Activated CD8-positive, alpha-beta memory T cell treated with anti-CD3 and anti-CD28 coated beads, Interleukin-2, amount 50 U/mL, for 1 hour (primary cell): ENCODE results near the gene TMEM258.

Source experiments
- DNase-seq: peaks from one replicate; pipeline ENCODE4 v3.0.0-alpha.2; 2020; ENCODE audit errors: extremely low read depth

TMEM258 gene

DNA sequence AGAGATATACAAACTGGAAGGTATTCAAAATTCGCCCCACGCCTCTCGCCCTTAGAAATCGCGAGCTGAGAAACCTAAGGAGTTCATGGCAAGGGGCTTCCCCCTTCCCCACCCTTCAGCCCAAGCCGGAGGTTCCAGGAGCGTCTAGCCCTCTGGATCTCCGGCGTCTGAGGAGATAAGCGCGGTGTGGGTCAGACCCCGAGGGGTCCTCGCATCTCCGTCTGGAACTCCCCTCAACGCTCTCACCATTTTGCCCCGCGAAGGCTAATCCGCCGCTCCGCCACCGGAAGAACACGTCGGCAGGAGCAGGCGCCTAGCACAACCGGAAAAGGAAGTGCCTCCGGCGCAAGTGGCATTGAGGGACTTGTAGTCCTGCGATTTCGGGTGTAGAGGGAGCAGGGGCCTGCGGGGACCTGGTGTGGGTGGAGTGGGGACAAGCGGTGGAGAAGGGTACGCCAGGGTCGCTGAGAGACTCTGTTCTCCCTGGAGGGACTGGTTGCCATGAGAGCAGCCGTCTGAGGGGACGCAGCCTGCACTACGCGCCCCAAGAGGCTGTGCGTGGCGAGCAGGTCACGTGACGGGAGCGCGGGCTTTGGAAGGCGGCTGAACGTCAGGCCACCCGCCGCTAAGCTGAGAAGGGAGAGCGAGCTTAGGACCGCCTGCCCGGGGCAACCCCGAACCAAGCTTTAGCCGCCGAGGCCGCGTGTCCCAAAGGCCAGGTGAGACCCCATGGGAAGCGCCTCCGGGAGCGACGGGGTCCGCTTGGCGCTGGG lies at the start of gene TMEM258, which contains the start of gene FEN1:
Gene TMEM258, minus strand, starts transcription at position 290 of the 773 bp plus-strand sequence. Its CDS starts 41 bp downstream, at position 249.
Gene FEN1, plus strand, starts transcription at position 602 of the 773 bp plus-strand sequence. CDS start 2,451 bp downstream, outside the sequence.
- peak; percentile 59 for DNase-seq

DNA sequence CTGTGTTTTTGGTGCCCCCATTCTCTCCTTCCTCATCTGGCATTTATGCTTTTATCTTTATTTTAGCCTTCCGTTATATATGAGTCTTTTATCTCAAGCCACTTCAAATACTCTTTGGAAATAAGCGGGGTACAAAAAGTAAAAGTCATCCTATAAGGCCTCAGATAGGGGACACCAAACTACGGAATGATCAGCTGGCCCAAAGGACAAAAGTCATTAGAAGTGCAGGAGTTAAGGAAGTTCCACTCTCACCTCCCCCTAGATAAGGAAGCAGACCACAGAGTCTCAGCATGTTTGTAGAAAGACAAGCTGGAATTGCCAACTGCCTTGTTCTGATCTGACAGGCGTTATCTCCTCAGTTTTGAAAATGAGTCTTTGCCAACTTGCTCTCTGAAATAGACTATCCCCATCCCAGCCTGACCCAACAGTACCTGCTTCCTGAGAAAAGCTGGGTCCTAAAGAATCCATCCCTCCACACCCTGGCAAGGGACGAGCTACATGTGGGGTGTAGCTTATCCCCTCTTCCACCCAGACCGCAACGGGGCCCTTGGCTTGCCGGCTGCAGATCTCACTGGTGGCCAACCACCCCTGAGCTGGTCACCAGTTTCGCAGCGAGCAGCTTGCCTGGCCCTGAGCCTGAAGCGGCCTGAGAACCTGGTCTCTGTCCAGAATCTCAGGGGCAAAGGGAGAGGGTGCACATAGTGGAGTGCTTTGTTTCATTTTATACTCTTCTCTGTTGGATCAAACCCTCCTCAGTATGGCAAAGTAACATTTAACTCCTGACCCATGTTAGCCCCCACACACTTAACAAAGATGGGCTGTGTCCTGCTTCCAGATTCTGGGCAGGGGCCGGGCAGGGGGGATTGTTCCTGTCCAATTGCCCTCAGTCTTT lies 49.5 kb upstream of the TMEM258 start:
- no peak for DNase-seq

DNA sequence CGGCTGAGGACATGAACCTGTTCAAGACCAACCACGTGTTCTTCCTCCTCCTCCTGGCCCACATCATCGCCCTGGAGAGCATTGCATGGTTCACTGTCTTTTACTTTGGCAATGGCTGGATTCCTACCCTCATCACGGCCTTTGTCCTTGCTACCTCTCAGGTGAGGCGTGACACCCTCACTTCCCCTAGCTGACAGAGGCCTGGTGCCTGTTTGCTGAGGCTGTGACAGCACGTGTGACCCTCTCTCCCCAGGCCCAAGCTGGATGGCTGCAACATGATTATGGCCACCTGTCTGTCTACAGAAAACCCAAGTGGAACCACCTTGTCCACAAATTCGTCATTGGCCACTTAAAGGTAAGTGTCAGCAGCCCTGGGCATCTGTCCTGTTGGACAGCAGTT lies 48.0 kb upstream of the TMEM258 start:
- DNase-seq: no peak

DNA sequence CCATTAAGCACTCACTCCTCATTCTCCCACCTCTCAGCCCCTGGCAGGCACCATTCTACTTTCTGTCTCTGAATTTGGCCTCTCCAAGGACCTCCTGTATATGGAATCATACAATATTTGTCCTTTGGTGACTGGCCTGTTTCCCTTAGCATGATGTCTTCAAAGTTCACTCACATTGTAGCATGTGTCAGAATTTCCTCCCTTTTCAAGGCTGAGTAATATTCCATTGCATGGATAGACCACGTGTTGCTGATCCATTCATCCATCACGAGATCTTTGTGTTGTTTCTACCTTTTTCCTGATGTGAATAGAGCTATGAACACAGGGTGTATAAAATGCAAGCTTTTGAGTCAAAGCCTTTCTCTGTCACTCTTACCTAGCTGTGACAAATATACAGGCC lies 47.3 kb upstream of the TMEM258 start:
- no peak for DNase-seq

DNA sequence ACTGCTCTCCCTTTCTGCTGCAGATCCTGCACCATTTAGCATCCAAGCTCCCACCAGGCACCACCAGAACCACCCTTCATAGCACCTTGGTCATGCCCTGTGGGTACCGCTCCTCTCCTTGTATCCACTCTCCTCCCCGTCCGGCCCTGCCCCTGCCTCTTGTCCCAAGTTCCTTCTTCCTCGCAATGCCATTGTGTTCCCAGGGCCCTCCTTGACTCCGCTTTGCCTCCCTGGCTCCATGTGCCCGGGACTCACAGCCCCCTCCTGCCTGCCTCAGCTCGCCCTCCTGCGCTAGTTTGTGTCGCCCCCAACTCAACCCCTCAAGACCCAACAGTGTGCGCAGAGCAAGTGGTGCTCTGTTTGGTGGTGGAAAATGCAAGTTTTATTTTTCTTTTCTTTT lies 46.5 kb upstream of the TMEM258 start:
- no peak for DNase-seq

DNA sequence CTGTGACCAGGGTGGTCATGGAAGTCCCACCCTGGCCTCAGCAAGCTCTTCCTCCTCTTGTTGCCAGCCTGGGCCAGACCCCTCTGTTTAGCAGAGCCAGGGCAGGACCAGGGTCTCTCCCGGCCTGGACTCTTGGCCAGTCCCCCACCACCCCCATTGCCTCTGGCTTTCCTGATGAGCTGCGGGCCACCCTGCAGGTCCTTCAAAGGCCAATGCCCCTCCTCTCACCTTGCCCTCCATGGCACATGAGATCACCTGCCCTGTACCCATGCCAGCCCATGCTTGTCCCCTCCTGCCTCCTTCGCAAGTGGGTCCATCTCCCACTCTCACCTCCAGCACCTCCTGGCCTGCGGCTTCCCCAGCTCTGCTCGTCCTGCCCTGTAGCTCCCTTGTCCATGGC lies 46.1 kb upstream of the TMEM258 start:
- DNase-seq: no peak

DNA sequence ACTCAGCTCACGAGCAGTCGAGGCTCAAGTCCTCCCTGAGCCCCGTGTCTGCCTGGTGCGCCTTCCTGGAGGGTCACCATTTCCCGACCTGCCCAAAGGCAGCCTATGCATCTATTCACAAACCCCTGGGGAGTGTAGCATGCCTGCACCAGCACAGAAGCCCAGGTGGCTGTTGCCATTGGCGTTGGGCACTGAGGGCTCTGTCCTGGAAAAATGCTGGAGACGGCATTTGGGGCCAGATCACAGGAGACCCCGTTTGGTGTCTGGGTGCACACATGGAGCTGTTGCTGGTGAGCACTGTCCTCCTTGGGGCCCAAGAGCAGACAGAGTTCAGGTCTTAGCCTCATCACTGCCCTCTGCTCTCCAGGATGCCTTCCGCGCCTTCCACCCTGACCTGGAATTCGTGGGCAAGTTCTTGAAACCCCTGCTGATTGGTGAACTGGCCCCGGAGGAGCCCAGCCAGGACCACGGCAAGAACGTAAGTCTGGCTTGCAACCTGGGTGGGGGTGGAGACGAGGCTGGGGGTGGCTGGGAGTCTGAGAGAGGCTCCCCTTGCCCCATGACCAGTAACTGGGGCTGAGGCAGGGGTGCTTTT lies 45.1 kb upstream of the TMEM258 start:
- DNase-seq: no peak

DNA sequence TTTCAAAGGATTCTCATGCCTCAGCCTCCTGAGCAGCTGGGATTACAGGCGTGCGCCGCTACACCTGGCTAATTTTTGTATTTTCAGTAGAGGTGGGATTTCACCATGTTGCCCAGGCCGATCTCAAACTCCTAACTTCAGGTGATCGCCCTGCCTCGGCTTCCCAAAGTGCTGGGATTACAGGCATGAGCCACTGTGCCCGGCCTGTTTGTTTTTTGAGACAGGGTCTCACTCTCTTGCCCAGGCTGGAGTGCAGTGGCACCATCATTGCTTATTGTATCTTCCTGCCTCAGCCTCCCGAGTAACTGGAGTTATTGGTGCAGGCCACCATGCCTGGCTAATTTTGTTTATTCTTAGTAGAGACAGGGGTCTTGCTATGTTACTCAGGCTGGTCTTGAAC lies 43.8 kb upstream of the TMEM258 start:
- no peak for DNase-seq

DNA sequence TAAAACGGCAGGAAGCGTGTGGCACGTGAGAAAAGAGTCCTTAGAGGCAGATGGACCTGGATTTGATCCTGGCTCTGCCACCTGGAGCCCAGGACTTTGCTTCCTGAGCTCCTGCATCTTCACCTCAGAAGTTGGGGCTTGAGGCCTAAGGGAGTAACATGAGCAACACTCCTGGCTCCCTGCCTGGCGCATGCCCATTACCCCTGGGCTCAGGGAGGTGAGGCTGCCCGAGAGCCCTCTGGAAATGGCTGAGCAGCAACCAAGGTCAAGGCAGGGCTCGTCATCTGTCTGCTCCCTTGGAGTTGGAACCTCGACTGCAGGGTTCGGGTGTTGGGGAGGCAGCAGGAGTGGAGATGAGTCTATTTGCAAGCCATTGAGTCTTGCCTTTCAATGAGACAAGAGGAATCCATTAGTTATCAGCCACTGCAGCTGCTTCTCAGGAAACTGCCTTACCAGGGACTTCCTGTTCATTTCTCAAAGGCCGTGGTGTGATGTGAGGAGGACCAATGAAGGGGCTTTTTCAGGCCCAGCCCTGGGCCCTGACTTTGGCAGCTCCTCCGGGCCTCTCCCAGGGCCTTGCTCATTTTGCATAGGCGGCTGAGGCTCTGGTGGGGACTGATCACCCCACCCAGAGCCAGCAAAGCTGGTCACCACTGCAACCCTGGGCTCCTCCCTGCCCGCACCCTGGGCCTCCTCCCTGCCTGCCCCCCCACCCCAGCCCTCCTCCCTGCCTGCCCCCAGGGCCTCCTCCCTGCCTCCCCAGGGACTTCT lies 42.1 kb upstream of the TMEM258 start:
- no peak for DNase-seq

DNA sequence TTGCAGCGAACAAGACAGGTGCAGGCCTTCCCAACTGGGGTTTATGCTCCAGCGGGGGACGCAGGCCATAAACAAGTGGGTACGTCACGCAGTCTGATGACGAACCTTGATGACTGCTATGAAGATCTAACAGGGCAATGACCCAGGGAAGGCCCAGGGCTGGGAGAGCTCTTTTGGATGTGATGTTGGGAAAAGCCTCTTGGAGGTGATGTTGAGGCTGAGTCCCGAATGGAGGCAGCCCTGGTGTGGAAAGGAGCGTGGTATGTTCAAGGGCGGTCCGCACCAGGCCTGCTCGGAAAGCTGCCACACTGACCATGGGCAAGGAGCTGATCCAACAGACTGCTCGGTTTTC lies 41.5 kb upstream of the TMEM258 start:
- DNase-seq: no peak

DNA sequence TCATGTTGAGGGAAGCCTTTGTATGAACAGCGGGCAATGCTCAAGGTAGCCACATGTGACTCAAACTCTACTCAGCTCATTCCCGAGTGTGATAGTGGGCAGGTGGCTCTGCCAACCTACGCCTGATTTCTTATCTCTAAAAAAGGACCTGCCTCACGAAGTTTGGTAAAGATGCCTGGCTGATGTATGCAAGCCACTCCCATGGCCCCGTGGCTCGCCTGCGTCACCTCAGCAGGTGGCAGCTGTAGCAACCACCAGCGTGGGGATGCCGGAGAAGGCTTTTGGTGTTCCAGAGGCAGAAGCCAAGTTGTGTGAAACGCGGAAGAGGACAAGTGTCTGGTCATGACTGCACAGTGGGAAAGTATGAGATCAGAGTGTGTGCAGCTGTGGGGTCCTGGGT lies 41.1 kb upstream of the TMEM258 start:
- DNase-seq: no peak

DNA sequence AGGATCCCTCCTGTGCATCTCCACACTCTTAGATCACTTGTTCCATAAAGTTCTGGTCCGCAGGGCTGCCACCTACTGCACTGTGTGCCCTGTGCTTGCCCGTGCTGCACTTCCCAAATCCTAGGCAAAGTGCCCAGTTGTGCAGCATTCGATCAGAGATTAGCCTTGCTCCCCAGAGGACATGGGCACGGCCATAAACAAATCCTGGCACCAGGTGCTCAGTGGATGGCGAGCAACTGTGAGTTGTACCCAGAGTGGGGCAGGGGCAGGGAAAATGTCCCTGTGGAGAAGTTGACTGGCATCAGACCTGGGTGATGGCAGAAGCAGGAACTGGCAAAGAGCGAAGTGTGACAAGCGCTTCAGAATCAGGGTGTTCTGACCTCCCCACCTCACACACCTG lies 40.4 kb upstream of the TMEM258 start:
- DNase-seq: no peak

DNA sequence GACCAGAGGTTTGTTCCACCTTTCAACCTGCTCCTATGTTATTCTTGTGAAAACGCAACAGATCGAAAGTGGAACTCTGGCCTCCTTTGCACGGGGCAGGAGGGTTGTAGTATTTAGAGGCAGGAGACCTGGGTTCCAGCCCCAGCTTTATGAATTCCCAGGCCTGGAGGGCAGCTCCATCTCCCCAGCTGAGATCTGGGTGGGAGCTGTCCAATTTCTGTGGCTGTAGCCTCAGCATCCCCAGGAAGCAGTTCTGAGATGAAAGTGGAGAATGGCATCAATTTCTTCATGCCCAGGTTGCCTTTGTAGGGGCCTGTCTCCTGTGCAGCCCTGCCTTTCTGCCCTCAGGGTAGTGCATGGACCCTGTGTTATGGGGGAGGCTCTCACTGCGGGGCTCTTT lies 39.8 kb upstream of the TMEM258 start:
- DNase-seq: no peak

DNA sequence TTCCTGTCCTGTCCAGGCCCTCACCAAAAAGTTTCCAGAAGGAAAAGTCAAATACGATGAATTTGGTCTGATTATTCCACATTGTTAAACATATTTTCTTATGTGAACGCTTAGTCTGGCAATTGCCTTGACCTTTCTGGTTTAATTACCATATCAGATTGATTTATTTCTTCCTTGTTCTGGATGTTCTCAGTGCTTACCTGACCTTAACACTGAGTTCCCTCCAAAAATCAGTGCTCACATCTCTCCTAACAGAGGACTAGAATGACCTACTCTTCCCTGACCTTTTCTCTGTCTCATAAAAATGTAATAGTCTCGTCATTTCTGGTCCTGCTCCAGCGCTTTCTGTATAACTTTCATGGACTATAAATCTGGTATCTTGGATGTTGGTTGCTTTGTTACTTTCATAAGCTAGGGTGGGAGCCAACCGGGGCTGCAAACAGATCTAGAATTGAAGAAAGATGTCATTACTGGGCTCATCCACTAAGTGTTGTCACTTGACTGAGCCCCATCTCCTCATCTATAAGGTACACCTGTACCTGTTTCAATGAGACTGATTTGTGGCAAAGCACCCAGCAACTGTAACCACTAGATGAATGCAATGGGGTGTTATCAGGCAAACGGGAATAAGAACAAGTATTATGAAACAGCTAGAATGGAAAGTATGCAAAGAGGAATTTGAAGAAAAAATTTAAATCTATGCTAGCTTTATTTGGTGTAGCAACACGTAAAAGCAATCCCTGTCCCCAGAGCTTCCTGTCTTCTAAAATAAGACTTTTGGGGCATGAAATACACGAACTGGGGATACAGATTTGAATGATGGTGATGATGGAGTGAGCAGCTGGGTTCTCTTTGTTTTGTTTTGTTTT lies 38.1 kb upstream of the TMEM258 start:
- DNase-seq: no peak

DNA sequence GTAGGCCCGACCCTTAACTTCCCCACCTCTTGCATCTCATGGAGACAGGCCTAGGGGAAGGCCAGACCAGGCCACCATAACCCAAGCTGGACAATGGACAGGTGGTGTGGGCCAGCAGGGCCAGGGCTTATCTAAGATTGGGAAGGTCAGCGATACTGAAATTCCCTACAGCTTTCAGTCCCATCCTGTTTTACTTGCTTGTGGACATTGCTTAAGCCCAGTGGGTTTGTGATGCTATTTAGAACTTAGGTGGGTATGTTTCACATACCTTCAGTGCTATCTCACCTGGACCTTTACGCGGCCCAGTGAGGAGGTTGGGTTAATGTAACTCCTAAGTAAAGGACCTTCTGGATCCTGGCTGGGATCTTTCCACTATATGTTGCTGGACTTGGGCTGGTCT lies 37.4 kb upstream of the TMEM258 start:
- no peak for DNase-seq

DNA sequence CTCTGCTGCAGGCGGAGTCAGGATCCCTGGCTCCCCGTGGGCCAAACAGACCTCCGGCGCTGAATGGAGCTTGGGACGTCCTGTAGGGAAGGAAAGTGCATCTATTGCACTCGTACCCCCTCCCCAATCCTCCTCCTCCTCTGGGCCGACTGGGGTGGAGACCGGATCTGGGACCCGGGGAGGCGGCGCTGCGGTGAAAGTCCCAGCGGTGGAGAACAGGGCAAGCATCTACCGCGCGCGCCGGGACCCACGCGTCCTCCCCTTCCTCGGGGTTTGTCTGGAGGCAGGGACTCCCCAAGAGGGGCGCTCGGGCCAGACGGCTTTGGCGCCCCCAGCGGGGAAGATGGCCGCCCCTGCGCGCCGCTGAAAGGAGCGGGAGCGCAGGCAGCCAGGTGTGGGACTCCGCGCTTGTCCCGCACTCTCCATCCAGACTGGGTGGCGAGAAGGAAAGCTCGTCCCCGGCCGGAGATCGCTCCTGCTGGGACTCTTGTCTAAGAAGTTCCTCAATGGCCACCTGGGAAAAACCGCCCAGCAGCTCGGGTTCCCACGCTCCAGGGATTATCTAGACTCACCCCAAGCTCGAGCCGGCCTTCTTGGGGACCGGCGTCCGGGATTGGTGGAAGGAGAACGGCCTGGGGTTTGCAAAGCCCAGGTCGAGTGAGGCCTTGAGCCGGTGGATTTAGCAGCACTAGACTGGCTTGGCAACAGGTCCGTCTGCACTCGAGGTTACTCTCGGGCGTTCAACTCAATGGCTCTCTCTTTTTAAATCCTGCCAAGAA lies 36.4 kb upstream of the TMEM258 start:
- no peak for DNase-seq

DNA sequence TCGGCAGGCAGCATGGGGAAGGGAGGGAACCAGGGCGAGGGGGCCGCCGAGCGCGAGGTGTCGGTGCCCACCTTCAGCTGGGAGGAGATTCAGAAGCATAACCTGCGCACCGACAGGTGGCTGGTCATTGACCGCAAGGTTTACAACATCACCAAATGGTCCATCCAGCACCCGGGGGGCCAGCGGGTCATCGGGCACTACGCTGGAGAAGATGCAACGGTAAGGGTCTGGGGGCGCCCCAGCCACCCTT lies 35.9 kb upstream of the TMEM258 start:
- DNase-seq: no peak

DNA sequence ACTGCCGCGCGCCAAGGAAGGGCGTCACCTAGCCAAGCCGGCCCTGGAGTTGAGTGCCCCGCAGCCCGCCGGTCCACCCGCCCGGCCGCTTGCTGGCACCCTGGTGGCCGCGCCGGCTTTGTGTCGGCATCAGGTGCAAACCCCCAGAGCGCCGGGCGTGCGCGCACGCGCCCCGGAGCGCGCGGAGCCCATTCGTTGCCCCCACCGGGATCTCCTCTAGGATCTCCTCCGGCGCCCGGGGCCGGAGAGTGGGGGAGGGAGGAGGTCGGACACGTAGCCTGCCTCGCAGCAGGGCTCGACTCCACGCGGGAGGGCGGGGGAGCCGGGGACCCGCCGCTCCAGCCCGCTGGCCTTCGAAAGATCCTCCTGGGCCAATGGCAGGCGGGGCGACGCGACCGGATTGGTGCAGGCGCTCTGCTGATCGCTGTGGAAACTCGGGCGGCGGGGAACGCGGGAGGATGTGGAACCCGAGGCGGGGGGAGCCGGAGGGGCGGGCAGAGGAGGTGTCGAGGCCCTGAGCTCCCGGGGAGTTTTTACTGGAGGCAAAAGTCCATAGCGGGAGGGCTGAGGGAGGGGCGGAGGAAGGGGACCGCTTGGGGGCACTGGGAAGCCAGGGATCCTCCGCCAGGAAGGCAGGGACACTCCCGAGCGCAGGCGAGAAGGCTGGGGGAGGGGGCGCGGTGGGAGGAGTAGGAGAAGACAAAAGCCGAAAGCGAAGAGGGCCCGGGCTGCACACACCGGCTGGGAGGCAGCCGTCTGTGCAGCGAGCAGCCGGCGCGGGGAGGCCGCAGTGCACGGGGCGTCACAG lies 35.4 kb upstream of the TMEM258 start, which contains the start of gene FADS2:
Gene FADS2, plus strand, starts transcription at position 730 of the 808 bp plus-strand sequence. CDS start 91 bp downstream, outside the sequence.
- peak; percentile 32 for DNase-seq

DNA sequence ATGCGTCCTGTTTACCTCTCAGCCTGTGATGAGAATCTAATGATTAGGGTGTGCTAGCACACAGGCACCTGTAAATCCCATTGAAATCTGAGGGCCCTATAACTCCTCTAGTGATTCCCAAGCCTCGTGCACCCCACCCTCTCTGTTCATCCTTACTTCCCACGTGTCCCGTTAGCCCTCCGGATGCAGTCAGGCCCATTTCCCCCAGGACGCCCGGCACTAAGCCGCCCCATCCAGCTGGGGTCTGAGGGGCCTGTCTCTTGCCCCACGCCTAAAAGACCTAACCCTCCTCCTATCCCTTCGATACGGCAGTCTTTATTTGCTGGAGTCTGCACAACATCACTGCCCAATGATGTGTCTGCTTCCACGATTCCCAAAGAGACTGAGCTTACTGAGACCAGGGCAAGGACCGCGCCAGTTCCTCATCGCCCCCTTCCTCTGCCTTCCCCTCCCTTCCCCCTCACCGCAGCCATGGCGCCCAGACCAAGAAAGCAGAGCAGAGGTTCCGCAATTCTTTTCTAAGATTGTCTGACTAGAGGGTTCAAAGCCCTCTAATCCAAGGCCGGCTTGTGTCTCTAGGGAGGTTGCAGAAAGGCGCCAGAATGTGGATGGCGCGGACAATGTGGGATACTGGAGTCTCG lies 34.7 kb upstream of the TMEM258 start:
- DNase-seq: no peak
